H1 (cell line): ENCODE measurements around the gene CCDC148. TPM values are rescaled to one million over a fixed set of nuclear protein-coding genes. Genes with fewer than 3 reads are reported as not detected.

Source experiments
- CTCF ChIA-PET: fragments of 300-600 bp; sonication (Branson Sonifier 250); formaldehyde crosslinking; loops from one replicate; lab custom pipeline; 2021; ENCODE audit not compliant: partially characterized antibody; lab: Charles Lee
- POLR2A ChIA-PET: fragments of 300-600 bp; sonication (Branson Sonifier 250); formaldehyde crosslinking; loops from one replicate; lab custom pipeline; 2021; ENCODE audit warnings: inconsistent platforms; ENCODE audit not compliant: partially characterized antibody; lab: Charles Lee
- DNase-seq, 2 experiments: peaks; one replicate each; pipeline versions ENCODE4 v3.0.0 to v3.0.0-alpha.2; 2010 to 2022; ENCODE audit warnings: low spot score in 2 of 2, low read depth in 1 of 2, mixed read lengths in 1 of 2
- FAIRE-seq: peaks from 2 replicates; lab custom pipeline; 2011; peaks lifted over from hg19 to GRCh38; lab: Jason Lieb, UNC
- H2AFZ ChIP-seq: 2 replicates; pipeline ENCODE4 v1.8.1; 2012; ENCODE audit warnings: low read length, inconsistent platforms
- H2AK5ac ChIP-seq: 2 replicates; pipeline ENCODE4 v1.6.1; 2013; ENCODE audit warnings: low read depth, low read length
- H2BK120ac ChIP-seq: replicated peaks from 2 replicates; pipeline ENCODE3; 2013; ENCODE audit warnings: low read depth, low read length, inconsistent platforms
- H2BK12ac ChIP-seq: 2 replicates; pipeline ENCODE4 v1.6.1; 2013; ENCODE audit warnings: low read depth, low read length
- H2BK15ac ChIP-seq: 2 replicates; pipeline ENCODE4 v1.6.1; 2013; ENCODE audit warnings: low read length
- H2BK20ac ChIP-seq: 2 replicates; pipeline ENCODE4 v1.6.1; 2013; ENCODE audit warnings: low read length
- H2BK5ac ChIP-seq: 2 replicates; pipeline ENCODE4 v1.6.1; 2013; ENCODE audit warnings: low read depth, low read length
- H3K14ac ChIP-seq: 2 replicates; pipeline ENCODE4 v1.6.1; 2013; ENCODE audit warnings: inconsistent platforms; ENCODE audit not compliant: insufficient read length
- H3K18ac ChIP-seq: 2 replicates; pipeline ENCODE4 v1.6.1; 2013; ENCODE audit warnings: low read length; ENCODE audit errors: extremely low read depth
- H3K23ac ChIP-seq: 2 replicates; pipeline ENCODE4 v1.6.1; 2013; ENCODE audit warnings: inconsistent platforms; ENCODE audit not compliant: insufficient read length
- H3K23me2 ChIP-seq: 2 replicates; pipeline ENCODE4 v1.6.1; 2013; ENCODE audit warnings: low read depth, low read length
- H3K27ac ChIP-seq: 2 replicates; pipeline ENCODE4 v1.6.1; 2011; ENCODE audit warnings: low read depth, low read length, inconsistent platforms
- H3K27me3 ChIP-seq, 4 experiments: replicated peaks in 1 of 4; 1 replicate in 1 of 4; 2 replicates in 3 of 4; pipeline versions ENCODE4 v1.6.1 to v1.8.1; 2011 to 2013; ENCODE audit warnings: low read length in 3 of 4, mild to moderate bottlenecking in 3 of 4, inconsistent platforms in 2 of 4, mixed read lengths in 2 of 4, moderate library complexity in 1 of 4; ENCODE audit not compliant: control insufficient read depth in 3 of 4, insufficient read depth in 3 of 4; ENCODE audit errors: extremely low read depth in 1 of 4
- H3K36me3 ChIP-seq, 4 experiments: 2 replicates each; pipeline versions ENCODE4 v1.6.1 to v1.8.1; 2011 to 2013; ENCODE audit warnings: mild to moderate bottlenecking in 4 of 4, low read length in 3 of 4, moderate library complexity in 2 of 4, control low read depth in 1 of 4, inconsistent platforms in 1 of 4; ENCODE audit not compliant: insufficient read depth in 4 of 4, control insufficient read depth in 2 of 4
- H3K4ac ChIP-seq: replicated peaks from 2 replicates; pipeline ENCODE3; 2013; ENCODE audit warnings: low read length, low read depth, mixed read lengths, inconsistent platforms; ENCODE audit not compliant: insufficient read length
- H3K4me1 ChIP-seq, 4 experiments: replicated peaks in 1 of 4; 1 replicate in 1 of 4; 2 replicates in 3 of 4; pipeline versions ENCODE4 v1.6.1 to v1.8.1; 2011 to 2013; ENCODE audit warnings: low read length in 3 of 4, inconsistent platforms in 2 of 4, mixed read lengths in 1 of 4; ENCODE audit not compliant: insufficient read depth in 4 of 4, control insufficient read depth in 3 of 4
- H3K4me2 ChIP-seq, 2 experiments: 2 replicates each; pipeline versions ENCODE4 v1.6.1 to v1.8.1; 2011 to 2013; ENCODE audit warnings: low read depth in 2 of 2, low read length in 2 of 2, control low read depth in 1 of 2, inconsistent platforms in 1 of 2, mild to moderate bottlenecking in 1 of 2; ENCODE audit not compliant: insufficient read depth in 1 of 2
- H3K4me3 ChIP-seq, 4 experiments: fragments of 200-600, 300-600 bp in 1 of 4; sonication (generic), shearing (Covaris generic), sonication (Bioruptor Twin) in 1 of 4; 2 replicates each; pipeline versions ENCODE4 v1.5.1 to v1.8.1; 2011 to 2016; ENCODE audit warnings: low read length in 4 of 4, low read depth in 3 of 4, control low read depth in 2 of 4, inconsistent platforms in 2 of 4, mild to moderate bottlenecking in 2 of 4, mixed read lengths in 1 of 4, moderate library complexity in 1 of 4; ENCODE audit not compliant: insufficient read depth in 2 of 4; ENCODE audit errors: extremely low read depth in 1 of 4
- H3K56ac ChIP-seq: replicated peaks from 2 replicates; pipeline ENCODE3; 2013; ENCODE audit warnings: low read depth, mild to moderate bottlenecking, mixed read lengths, low read length, inconsistent platforms; ENCODE audit not compliant: insufficient read length
- H3K79me1 ChIP-seq: 2 replicates; pipeline ENCODE4 v1.6.1; 2013; ENCODE audit warnings: low read depth, low read length, control low read depth
- H3K79me2 ChIP-seq, 2 experiments: 2 replicates each; pipeline versions ENCODE4 v1.6.1 to v1.8.1; 2012 to 2013; ENCODE audit warnings: low read length in 2 of 2, mild to moderate bottlenecking in 2 of 2, inconsistent platforms in 1 of 2; ENCODE audit not compliant: insufficient read depth in 2 of 2, control insufficient read depth in 1 of 2
- H3K9ac ChIP-seq, 4 experiments: replicated peaks in 1 of 4; 1 replicate in 1 of 4; 2 replicates in 3 of 4; pipeline versions ENCODE4 v1.6.1 to v1.8.1; 2011 to 2013; ENCODE audit warnings: low read depth in 3 of 4, low read length in 3 of 4, control low read depth in 2 of 4, mild to moderate bottlenecking in 2 of 4, moderate library complexity in 2 of 4, inconsistent platforms in 1 of 4; ENCODE audit errors: extremely low read depth in 1 of 4
- H3K9me3 ChIP-seq, 2 experiments: 2 replicates each; pipeline versions ENCODE4 v1.6.1 to v1.8.1; 2012 to 2013; ENCODE audit warnings: mild to moderate bottlenecking in 2 of 2, moderate library complexity in 2 of 2, control low read depth in 1 of 2, inconsistent platforms in 1 of 2, low read depth in 1 of 2, low read length in 1 of 2, mixed read lengths in 1 of 2; ENCODE audit not compliant: insufficient read depth in 2 of 2
- H4K20me1 ChIP-seq, 2 experiments: replicated peaks in 1 of 2; 2 replicates each; pipeline versions ENCODE3 to v1.8.1; 2011 to 2013; ENCODE audit warnings: inconsistent platforms in 2 of 2, low read length in 2 of 2, mild to moderate bottlenecking in 1 of 2; ENCODE audit not compliant: insufficient read depth in 2 of 2, control insufficient read depth in 1 of 2
- H4K5ac ChIP-seq: 2 replicates; pipeline ENCODE4 v1.6.1; 2013; ENCODE audit warnings: low read length, low read depth, mixed read lengths, inconsistent platforms; ENCODE audit not compliant: insufficient read length
- H4K8ac ChIP-seq: 2 replicates; pipeline ENCODE4 v1.8.0; 2013; ENCODE audit warnings: mild to moderate bottlenecking, moderate library complexity, low read length, inconsistent platforms; ENCODE audit not compliant: insufficient read depth; ENCODE audit errors: extremely low read depth
- H4K91ac ChIP-seq: replicated peaks from 2 replicates; pipeline ENCODE3; 2013; ENCODE audit warnings: low read length, mixed read lengths, inconsistent platforms; ENCODE audit not compliant: insufficient read length
- PHF8 ChIP-seq: fragments of 200-600 bp; sonication (generic); conservative IDR thresholded peaks from 2 replicates; pipeline ENCODE4 v1.7.1; 2012; ENCODE audit warnings: low read depth, mild to moderate bottlenecking, inconsistent platforms, low read length, moderate library complexity
- ZNF274 ChIP-seq: IDR thresholded peaks from 2 replicates; pipeline ENCODE4 v1.7.0; 2012; ENCODE audit warnings: low read length, borderline replicate concordance; ENCODE audit errors: extremely low read depth
- polyA plus RNA-seq, 7 experiments: library from polyadenylated mRNA; depleted of rRNA in 3 of 7; stranded (reverse) in 5 of 7; unstranded in 2 of 7; fragments of >200 nt in 5 of 7; fragments of 200-250 nt in 2 of 7; gene quantifications; 1 replicate in 5 of 7; 2 replicates in 1 of 7; 4 replicates in 1 of 7; pipeline versions ENCODE4 v1.2.1 to v1.2.3, GENCODE V29; 2011 to 2013; ENCODE audit warnings: missing spikeins in 2 of 7, mixed read lengths in 2 of 7
- total RNA-seq: library from RNA; stranded (reverse); fragmentation: NEBNext Ultra II Directional; extraction: Animal tissue kit (Norgen Biotek cat#: 25700); gene quantifications from 2 replicates; pipeline ENCODE4 v1.2.1, GENCODE V29; 2021

Gene CCDC148
- total and polyA plus RNA-seq, 2 of the 8 experiments (the other 6 are each of a cell fraction or from before 2014, with no cell fraction given), result 0.45 to 1.3 TPM

DNA sequence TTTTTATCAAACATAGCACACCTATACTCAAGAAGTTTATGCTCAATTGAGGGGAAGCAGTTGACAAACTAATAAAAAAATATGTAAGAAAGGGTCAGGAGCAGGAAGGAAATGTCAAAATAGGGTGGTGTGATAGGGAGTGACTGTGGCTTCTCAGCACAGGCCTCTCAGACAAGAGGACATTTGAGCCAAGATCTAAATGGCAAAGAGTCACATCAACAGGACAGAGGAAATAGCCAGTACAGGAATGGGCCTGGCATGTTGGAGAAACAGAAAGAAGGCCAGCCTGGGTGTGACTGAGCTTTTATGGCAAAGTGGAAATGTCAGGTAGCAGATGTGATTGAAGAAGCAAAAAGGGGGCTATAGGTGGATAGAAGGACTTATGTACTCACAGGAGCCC lies 117.0 kb downstream of the CCDC148 start:
- H2BK5ac ChIP-seq, result no peak overlapping the region
- H3K14ac ChIP-seq, result no peak overlapping the region
- H3K4me1 ChIP-seq, result 0 out of 7 replicates have a peak, but pooled peaks cover 0 to 2% (median 1%) of the 10 kb centered on the region in 4 experiments
- H2AFZ ChIP-seq, result no peak overlapping the region
- peaks cover 0 to 1% (median 0%) of the 10 kb centered on the region in 4 experiments; a peak in 1 of 7 replicates for H3K27me3 ChIP-seq
- no peak overlapping the region for H3K4me3 ChIP-seq
- CTCF ChIA-PET, result no interaction called here
- H3K36me3 ChIP-seq, result no peaks in the 10 kb centered on the region
- no peaks in the 10 kb centered on the region for H4K20me1 ChIP-seq
- no peaks in the 10 kb centered on the region for H3K79me1 ChIP-seq
- H3K9ac ChIP-seq, result no peak overlapping the region
- H2AK5ac ChIP-seq, result no peak overlapping the region
- no peak overlapping the region for H3K18ac ChIP-seq
- no peak overlapping the region for H2BK120ac ChIP-seq
- POLR2A ChIA-PET, result no interaction called here
- no peak overlapping the region for H4K91ac ChIP-seq
- DNase-seq, result no peak
- no peak overlapping the region for H4K8ac ChIP-seq
- H3K23me2 ChIP-seq, result no peaks in the 10 kb centered on the region
- H2BK12ac ChIP-seq, result no peak overlapping the region
- H4K5ac ChIP-seq, result no peak overlapping the region
- H2BK15ac ChIP-seq, result no peak overlapping the region
- no peak overlapping the region for H2BK20ac ChIP-seq
- no peak overlapping the region for H3K56ac ChIP-seq
- H3K4ac ChIP-seq, result no peak overlapping the region
- TF ChIP-seq ZNF274, result no peak
- no peak for TF ChIP-seq PHF8
- TF ChIP-seq, all 59 proteins: peak for 0
- no peak overlapping the region for H3K23ac ChIP-seq
- H3K9me3 ChIP-seq, result 0 out of 4 replicates have a peak, but pooled peaks cover 0 to 2% of the 10 kb centered on the region in 2 experiments
- FAIRE-seq, result no peak
- no peaks in the 10 kb centered on the region for H3K79me2 ChIP-seq
- no peak overlapping the region for H3K27ac ChIP-seq
- no peak overlapping the region for H3K4me2 ChIP-seq
